Left ventricle myocardium inferior (tissue), 1 donor: ENCODE data around the gene MAB21L1. TPM values are rescaled to one million over a fixed set of nuclear protein-coding genes. Genes with fewer than 3 reads are reported as not detected.

Experiments
- DNase-seq: peaks from one replicate; pipeline ENCODE4 v3.0.0-alpha.2; 2020
- H3K27ac ChIP-seq: fragments of 200-600 bp; replicated peaks from 2 replicates; pipeline ENCODE4 v1.8.0; 2021
- H3K27me3 ChIP-seq: fragments of 200-600 bp; 2 replicates; pipeline ENCODE4 v1.8.0; 2021; ENCODE audit warnings: low read depth
- H3K36me3 ChIP-seq: fragments of 200-600 bp; 2 replicates; pipeline ENCODE4 v1.8.0; 2021
- H3K4me1 ChIP-seq: fragments of 200-600 bp; 2 replicates; pipeline ENCODE4 v1.8.0; 2021
- H3K4me3 ChIP-seq: fragments of 200-600 bp; 2 replicates; pipeline ENCODE4 v1.8.0; 2021; ENCODE audit warnings: mild to moderate bottlenecking, moderate library complexity
- H3K9me3 ChIP-seq: fragments of 200-600 bp; replicated peaks from 2 replicates; pipeline ENCODE4 v1.8.0; 2021
- CTCF ChIP-seq: fragments of 200-600 bp; IDR thresholded peaks from 2 replicates; pipeline ENCODE4 v1.8.0; 2021; ENCODE audit warnings: antibody characterized with exemption, mild to moderate bottlenecking, borderline replicate concordance
- intact Hi-C: fragments of 100-400 bp; cut with micrococcal nuclease; formaldehyde crosslinking; loops from one replicate; pipeline ENCODE4 v1.11.0; 2022
- total RNA-seq: library from RNA; stranded (reverse); fragmentation: NEBNext Ultra II Directional; extraction: Animal tissue kit (Norgen Biotek cat#: 25700); gene quantifications from one replicate; pipeline ENCODE4 v1.2.1, GENCODE V29; 2021
- donor health status: DM: no; HTN: yes; CAD: no; lungs with severe emphysema.

MAB21L1 gene
- total RNA-seq, 1 donor from 2014 or later = 0.47 TPM

- H3K9me3 ChIP-seq = no peaks in the 10 kb centered on the region
- H3K4me3 ChIP-seq = no peak overlapping the region
- no peaks in the 10 kb centered on the region for H3K36me3 ChIP-seq
- no peaks in the 10 kb centered on the region for H3K27me3 ChIP-seq
- H3K4me1 ChIP-seq = peaks cover 4% of the 10 kb centered on the region
- intact Hi-C loops = no loop called here
- TF ChIP-seq CTCF = no peak
- H3K27ac ChIP-seq = no peak overlapping the region
- DNase-seq = no peak
Observed at GRCh38 chr13:35485424-35485823, 8.9 kb upstream of the MAB21L1 start.

- Histone ChIP-seq H3K4me1 (peaks cover 4% of the 10 kb centered on the region), H3K9me3 (no peaks in the 10 kb centered on the region), H3K4me3 (no peak overlapping the region), H3K27me3 (no peaks in the 10 kb centered on the region), H3K36me3 (no peaks in the 10 kb centered on the region), H3K27ac (no peak overlapping the region)
- intact Hi-C loops = no loop called here
- no peak for TF ChIP-seq CTCF
- no peak for DNase-seq
Observed at GRCh38 chr13:35484384-35484783, 7.9 kb upstream of the MAB21L1 start.

GRCh38 chr13:35483761-35484160 lies 7.3 kb upstream of the MAB21L1 start:
- H3K27me3 ChIP-seq = no peaks in the 10 kb centered on the region
- H3K4me1 ChIP-seq = peaks cover 4% of the 10 kb centered on the region
- DNase-seq = no peak
- no peak overlapping the region for H3K4me3 ChIP-seq
- H3K27ac ChIP-seq = no peak overlapping the region
- H3K36me3 ChIP-seq = no peaks in the 10 kb centered on the region
- TF ChIP-seq CTCF = no peak
- intact Hi-C loops = no loop called here
- no peaks in the 10 kb centered on the region for H3K9me3 ChIP-seq

- TF ChIP-seq CTCF = no peak
- Histone ChIP-seq H3K27me3 (no peaks in the 10 kb centered on the region), H3K9me3 (no peaks in the 10 kb centered on the region), H3K4me1 (peaks cover 4% of the 10 kb centered on the region), H3K27ac (no peak overlapping the region), H3K36me3 (peaks cover 3% of the 10 kb centered on the region), H3K4me3 (no peak overlapping the region)
- intact Hi-C loops = no loop called here
- DNase-seq = no peak
Observed at GRCh38 chr13:35482527-35482926, 6.0 kb upstream of the MAB21L1 start.

GRCh38 chr13:35481777-35482176 lies 5.3 kb upstream of the MAB21L1 start:
- Histone ChIP-seq H3K4me3 (no peak overlapping the region), H3K36me3 (peaks cover 3% of the 10 kb centered on the region), H3K27me3 (no peaks in the 10 kb centered on the region), H3K27ac (no peak overlapping the region), H3K4me1 (peaks cover 4% of the 10 kb centered on the region), H3K9me3 (no peaks in the 10 kb centered on the region)
- DNase-seq = no peak
- intact Hi-C loops = no loop called here
- TF ChIP-seq CTCF = no peak

- no peak for DNase-seq
- no peak for TF ChIP-seq CTCF
- intact Hi-C loops = no loop called here
- Histone ChIP-seq H3K27ac (no peak overlapping the region), H3K9me3 (no peaks in the 10 kb centered on the region), H3K4me3 (no peak overlapping the region), H3K36me3 (peaks cover 3% of the 10 kb centered on the region), H3K4me1 (peaks cover 7% of the 10 kb centered on the region), H3K27me3 (no peaks in the 10 kb centered on the region)
Observed at GRCh38 chr13:35480346-35480745, 3.9 kb upstream of the MAB21L1 start.
